ENCODE data around the gene ATRX.
"Not testable (repeated sequence)": the region's sequence is repeated elsewhere in the genome, so short reads cannot be mapped to it uniquely, and the experiment has no call there.

Gene ATRX

GRCh38 chrX:77785486-77786364, at the start of gene ATRX:
Gene ATRX, minus strand, starts transcription at chrX:77786216. Its CDS starts 215 bp downstream, at chrX:77786001.
- TF ChIP-seq, protein P1, sequence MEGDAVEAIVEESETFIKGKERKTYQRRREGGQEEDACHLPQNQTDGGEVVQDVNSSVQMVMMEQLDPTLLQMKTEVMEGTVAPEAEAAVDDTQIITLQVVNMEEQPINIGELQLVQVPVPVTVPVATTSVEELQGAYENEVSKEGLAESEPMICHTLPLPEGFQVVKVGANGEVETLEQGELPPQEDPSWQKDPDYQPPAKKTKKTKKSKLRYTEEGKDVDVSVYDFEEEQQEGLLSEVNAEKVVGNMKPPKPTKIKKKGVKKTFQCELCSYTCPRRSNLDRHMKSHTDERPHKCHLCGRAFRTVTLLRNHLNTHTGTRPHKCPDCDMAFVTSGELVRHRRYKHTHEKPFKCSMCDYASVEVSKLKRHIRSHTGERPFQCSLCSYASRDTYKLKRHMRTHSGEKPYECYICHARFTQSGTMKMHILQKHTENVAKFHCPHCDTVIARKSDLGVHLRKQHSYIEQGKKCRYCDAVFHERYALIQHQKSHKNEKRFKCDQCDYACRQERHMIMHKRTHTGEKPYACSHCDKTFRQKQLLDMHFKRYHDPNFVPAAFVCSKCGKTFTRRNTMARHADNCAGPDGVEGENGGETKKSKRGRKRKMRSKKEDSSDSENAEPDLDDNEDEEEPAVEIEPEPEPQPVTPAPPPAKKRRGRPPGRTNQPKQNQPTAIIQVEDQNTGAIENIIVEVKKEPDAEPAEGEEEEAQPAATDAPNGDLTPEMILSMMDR (IDR thresholded peaks at IDR 0.05; ENCODE audit: low read depth, low read length, missing control alignments): no peak
- H3K4me3 ChIP-seq (ENCODE audit: low read depth, low read length): peak within 1 kb of the TSS; percentile 82
- DNase-seq (ENCODE audit: low read depth): peak; percentile 75

DNA sequence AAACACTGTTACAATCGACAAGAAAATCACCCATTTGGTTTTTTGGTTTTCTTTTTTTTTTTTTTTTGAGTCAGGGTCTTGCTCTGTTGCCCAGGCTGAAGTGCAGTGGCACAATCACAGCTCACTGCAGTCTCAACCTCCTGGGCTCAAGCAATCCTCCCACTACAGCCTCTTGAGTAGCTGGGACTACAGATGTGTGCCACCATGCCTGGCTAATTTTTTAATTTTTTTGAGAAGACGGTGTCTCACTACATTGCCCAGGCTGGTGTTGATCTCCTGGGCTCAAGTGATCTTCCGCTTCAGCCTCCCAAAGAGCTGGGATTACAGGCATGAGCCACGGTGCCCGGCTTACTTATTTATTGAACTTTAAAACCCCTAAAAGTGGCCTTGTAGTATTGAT, 45.5 kb upstream of the ATRX start:
- not testable (repeated sequence) for H3K4me3 ChIP-seq (ENCODE audit: low read depth, low read length); DNase-seq (ENCODE audit: low read depth)

DNA sequence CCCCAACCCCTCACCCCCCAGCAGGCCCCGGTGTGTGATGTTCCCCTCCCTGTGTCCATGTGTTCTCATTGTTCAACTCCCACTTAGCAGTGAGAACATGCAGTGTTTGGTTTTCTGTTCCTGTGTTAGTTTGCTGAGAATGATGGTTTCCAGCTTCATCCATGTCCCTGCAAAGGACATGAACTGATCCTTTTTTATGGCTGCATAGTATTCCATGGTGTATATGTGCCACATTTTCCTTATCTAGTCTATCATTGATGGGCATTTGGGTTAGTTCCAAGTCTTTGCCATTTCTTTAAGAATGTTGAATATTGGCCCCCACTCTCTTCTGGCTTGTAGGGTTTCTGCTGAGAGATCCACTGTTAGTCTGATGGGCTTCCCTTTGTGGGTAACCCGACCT, 36.0 kb upstream of the ATRX start:
- not testable (repeated sequence) for H3K4me3 ChIP-seq (ENCODE audit: low read depth, low read length); DNase-seq (ENCODE audit: low read depth)

- no peak for DNase-seq (ENCODE audit: low read depth)
- H3K4me3 ChIP-seq (ENCODE audit: low read depth, low read length): no peak overlapping the region
- TF ChIP-seq, protein P1 (IDR thresholded peaks at IDR 0.05; ENCODE audit: low read depth, low read length, missing control alignments): no peak
These were observed 34.2 kb upstream of the ATRX start for GRCh38 chrX:77820091-77820727.

GRCh38 chrX:77814210-77814609, 28.2 kb upstream of the ATRX start:
- TF ChIP-seq, protein P1 (IDR thresholded peaks at IDR 0.05; ENCODE audit: low read depth, low read length, missing control alignments): no peak
- DNase-seq (ENCODE audit: low read depth): no peak
- no peak overlapping the region for H3K4me3 ChIP-seq (ENCODE audit: low read depth, low read length)

GRCh38 chrX:77802201-77802600, 16.2 kb upstream of the ATRX start:
- no peak for DNase-seq (ENCODE audit: low read depth)
- TF ChIP-seq, protein P1 (IDR thresholded peaks at IDR 0.05; ENCODE audit: low read depth, low read length, missing control alignments): no peak
- H3K4me3 ChIP-seq (ENCODE audit: low read depth, low read length): no peak overlapping the region

- TF ChIP-seq, protein P1 (IDR thresholded peaks at IDR 0.05; ENCODE audit: low read depth, low read length, missing control alignments): no peak
- no peak for DNase-seq (ENCODE audit: low read depth)
These were observed 9.1 kb upstream of the ATRX start for GRCh38 chrX:77795124-77795523.

GRCh38 chrX:77793946-77794345, 7.9 kb upstream of the ATRX start:
- no peak for DNase-seq (ENCODE audit: low read depth)
- no peak overlapping the region for H3K4me3 ChIP-seq (ENCODE audit: low read depth, low read length)
- TF ChIP-seq, protein P1 (IDR thresholded peaks at IDR 0.05; ENCODE audit: low read depth, low read length, missing control alignments): no peak

More at GRCh38 chrX:77795124-77795523, 9.1 kb upstream of the ATRX start:
- H3K4me3 ChIP-seq (ENCODE audit: low read depth, low read length): no peak overlapping the region
